ENCODE data around the gene C7.

DNA sequence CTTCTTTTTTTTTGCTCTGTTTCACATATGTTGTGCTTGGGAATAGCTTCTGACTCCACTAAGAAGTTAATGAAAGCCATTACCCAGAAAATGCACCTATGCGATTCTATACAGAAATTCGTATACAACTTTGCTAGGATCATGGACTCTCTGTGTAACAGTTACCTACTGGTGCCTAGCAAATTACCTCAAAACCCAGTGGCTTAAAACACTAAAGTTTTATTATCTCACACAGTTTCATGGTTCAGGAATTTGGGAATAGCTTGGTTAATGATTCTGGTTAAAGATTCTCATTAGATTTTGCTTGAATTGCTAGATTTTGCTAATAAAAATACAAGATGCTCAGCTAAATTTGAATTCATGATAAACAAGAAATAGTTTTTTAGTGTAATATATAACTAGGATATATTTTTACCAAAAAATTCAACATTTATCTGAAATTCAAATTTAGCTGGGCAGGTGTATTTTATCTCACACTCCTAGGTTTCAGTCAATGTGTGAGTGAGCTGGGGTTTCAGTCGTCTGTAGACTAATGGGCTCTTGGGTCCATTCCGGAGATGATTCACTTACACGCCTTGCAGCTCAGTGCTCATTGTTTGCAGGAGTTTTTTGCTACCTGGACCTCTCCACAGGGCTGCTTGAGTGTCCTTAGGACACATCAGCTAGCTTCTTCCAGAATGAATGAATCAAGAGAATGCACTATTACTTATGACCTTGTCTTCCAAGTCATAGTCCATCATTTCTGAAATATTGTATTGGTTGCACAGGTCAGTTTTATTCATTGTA, 86.7 kb downstream of the C7 start:
- TF ChIP-seq POLR2AphosphoS5 (IDR thresholded peaks at IDR 0.05; ENCODE audit: low read length) (no peak), SUZ12 (IDR thresholded peaks at IDR 0.05; ENCODE audit: unreplicated experiment) (no peak), JUND (IDR thresholded peaks at IDR 0.05; ENCODE audit: low read depth, low read length) (no peak), POLR2A (IDR thresholded peaks at IDR 0.05; ENCODE audit: low read depth, low read length) (no peak), SIN3A (IDR thresholded peaks at IDR 0.05; ENCODE audit: low read depth, low read length) (no peak), RCOR1 (conservative IDR thresholded peaks at IDR 0.05; ENCODE audit: low read depth, low read length) (no peak), HDAC6 (IDR thresholded peaks at IDR 0.05; ENCODE audit: unreplicated experiment) (no peak), RB1 (IDR thresholded peaks at IDR 0.05; ENCODE audit: borderline replicate concordance) (no peak), GABPA (IDR thresholded peaks at IDR 0.05; ENCODE audit: low read depth) (no peak)
- TF ChIP-seq, protein P1, sequence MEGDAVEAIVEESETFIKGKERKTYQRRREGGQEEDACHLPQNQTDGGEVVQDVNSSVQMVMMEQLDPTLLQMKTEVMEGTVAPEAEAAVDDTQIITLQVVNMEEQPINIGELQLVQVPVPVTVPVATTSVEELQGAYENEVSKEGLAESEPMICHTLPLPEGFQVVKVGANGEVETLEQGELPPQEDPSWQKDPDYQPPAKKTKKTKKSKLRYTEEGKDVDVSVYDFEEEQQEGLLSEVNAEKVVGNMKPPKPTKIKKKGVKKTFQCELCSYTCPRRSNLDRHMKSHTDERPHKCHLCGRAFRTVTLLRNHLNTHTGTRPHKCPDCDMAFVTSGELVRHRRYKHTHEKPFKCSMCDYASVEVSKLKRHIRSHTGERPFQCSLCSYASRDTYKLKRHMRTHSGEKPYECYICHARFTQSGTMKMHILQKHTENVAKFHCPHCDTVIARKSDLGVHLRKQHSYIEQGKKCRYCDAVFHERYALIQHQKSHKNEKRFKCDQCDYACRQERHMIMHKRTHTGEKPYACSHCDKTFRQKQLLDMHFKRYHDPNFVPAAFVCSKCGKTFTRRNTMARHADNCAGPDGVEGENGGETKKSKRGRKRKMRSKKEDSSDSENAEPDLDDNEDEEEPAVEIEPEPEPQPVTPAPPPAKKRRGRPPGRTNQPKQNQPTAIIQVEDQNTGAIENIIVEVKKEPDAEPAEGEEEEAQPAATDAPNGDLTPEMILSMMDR (IDR thresholded peaks at IDR 0.05 in 2 of 3, conservative IDR thresholded peaks at IDR 0.05 in 1 of 3; ENCODE audit: control insufficient read depth in 2 of 3, extremely low read depth in 1 of 3, insufficient read depth in 1 of 3, low read depth in 3 of 3, low read length in 3 of 3) = no peak
- TF ChIP-seq, protein P2, sequence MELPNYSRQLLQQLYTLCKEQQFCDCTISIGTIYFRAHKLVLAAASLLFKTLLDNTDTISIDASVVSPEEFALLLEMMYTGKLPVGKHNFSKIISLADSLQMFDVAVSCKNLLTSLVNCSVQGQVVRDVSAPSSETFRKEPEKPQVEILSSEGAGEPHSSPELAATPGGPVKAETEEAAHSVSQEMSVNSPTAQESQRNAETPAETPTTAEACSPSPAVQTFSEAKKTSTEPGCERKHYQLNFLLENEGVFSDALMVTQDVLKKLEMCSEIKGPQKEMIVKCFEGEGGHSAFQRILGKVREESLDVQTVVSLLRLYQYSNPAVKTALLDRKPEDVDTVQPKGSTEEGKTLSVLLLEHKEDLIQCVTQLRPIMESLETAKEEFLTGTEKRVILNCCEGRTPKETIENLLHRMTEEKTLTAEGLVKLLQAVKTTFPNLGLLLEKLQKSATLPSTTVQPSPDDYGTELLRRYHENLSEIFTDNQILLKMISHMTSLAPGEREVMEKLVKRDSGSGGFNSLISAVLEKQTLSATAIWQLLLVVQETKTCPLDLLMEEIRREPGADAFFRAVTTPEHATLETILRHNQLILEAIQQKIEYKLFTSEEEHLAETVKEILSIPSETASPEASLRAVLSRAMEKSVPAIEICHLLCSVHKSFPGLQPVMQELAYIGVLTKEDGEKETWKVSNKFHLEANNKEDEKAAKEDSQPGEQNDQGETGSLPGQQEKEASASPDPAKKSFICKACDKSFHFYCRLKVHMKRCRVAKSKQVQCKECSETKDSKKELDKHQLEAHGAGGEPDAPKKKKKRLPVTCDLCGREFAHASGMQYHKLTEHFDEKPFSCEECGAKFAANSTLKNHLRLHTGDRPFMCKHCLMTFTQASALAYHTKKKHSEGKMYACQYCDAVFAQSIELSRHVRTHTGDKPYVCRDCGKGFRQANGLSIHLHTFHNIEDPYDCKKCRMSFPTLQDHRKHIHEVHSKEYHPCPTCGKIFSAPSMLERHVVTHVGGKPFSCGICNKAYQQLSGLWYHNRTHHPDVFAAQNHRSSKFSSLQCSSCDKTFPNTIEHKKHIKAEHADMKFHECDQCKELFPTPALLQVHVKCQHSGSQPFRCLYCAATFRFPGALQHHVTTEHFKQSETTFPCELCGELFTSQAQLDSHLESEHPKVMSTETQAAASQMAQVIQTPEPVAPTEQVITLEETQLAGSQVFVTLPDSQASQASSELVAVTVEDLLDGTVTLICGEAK (IDR thresholded peaks at IDR 0.05; ENCODE audit: borderline replicate concordance) = no peak
